Thyroid gland (tissue), 4 donors: ENCODE measurements around the gene COPZ2.

ENCODE experiments used
- CTCF ChIP-seq, 6 experiments: fragments of 200-600 bp in 3 of 6; fragments of 450-650 bp in 3 of 6; sonication (generic) in 3 of 6; IDR thresholded peaks; one replicate each; pipeline ENCODE4 v1.5.1; 2016 to 2019; ENCODE audit warnings: antibody characterized with exemption in 6 of 6, mild to moderate bottlenecking in 2 of 6, inconsistent platforms in 1 of 6, moderate library complexity in 1 of 6
- POLR2A ChIP-seq, 2 donors: fragments of 450-650 bp; IDR thresholded peaks; one replicate each; pipeline ENCODE4 v1.6.1; 2017; ENCODE audit warnings: antibody characterized with exemption in 2 of 2, mild to moderate bottlenecking in 2 of 2, moderate library complexity in 1 of 2

- no peak for TF ChIP-seq CTCF (IDR thresholded peaks at IDR 0.05)
- no peak for TF ChIP-seq POLR2A (IDR thresholded peaks at IDR 0.05)
Measured at GRCh38 chr17:48044851-48045250, 7.3 kb upstream of the COPZ2 start.
